Measurements from ENCODE around the gene SPI1. TPM values are rescaled to one million over a fixed set of nuclear protein-coding genes. Genes with fewer than 3 reads are reported as not detected.

Gene SPI1
- total RNA-seq, 1 experiment from 2014 or later, result 0.31 TPM

DNA sequence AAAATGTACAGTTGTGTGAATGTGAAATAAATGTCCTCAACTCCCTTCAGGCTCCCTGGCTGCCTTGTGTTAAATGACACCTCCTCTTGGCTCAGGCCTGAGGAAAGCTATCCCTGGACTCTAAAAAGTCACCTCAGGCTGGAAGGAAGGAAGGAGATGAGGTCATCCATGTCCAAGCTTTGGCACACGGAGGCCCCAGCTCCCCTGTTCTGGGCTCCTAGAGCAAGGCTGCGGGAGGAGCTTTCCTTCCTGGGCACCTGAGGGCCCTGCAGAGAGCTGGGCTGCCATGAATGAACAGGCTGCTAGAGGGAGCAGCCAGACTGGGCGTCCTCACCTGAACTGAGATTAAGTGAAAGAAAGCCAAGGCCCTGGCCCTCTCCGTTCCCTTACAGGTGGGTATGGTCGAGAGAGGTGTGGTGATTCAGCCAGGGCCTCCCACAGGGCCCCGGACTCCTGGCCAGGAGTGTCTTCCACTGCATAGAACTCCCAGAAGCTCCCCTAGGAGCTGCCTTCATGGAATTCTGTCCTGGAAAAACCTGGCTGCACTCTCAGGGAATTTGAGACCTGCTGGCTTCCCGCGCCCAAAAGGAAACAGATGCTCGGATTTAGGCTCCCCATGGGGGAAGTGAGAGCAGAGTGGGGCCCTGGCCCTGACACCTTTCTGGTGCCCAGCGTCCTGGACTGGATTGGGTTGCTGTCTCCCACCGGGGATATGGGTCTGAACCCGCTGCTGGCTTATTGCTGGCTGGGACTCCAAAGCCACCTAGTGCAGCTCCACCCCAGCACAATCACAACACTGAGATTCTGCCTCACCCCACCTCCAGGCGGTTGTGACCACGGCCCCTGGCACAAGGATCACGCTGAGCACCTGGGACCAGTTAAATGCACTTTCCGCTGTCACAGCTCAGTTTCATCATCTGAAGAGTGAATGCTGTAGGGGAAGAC, 48.1 kb downstream of the SPI1 start:
- H3K36me3 ChIP-seq (ENCODE audit: control insufficient read depth, insufficient read depth, low read length), result no peaks in the 10 kb centered on the region
- no peak for TF ChIP-seq CTCF (IDR thresholded peaks at IDR 0.05)
- no peak for TF ChIP-seq SIN3A (IDR thresholded peaks at IDR 0.05; ENCODE audit: borderline replicate concordance, insufficient read depth, low read depth, low read length)
- TF ChIP-seq TCF7L2 (IDR thresholded peaks at IDR 0.05; ENCODE audit: low read depth, low read length), result no peak
- no peak for TF ChIP-seq POLR2AphosphoS5 (IDR thresholded peaks at IDR 0.05; ENCODE audit: low read depth, low read length)
- TF ChIP-seq, protein P1, sequence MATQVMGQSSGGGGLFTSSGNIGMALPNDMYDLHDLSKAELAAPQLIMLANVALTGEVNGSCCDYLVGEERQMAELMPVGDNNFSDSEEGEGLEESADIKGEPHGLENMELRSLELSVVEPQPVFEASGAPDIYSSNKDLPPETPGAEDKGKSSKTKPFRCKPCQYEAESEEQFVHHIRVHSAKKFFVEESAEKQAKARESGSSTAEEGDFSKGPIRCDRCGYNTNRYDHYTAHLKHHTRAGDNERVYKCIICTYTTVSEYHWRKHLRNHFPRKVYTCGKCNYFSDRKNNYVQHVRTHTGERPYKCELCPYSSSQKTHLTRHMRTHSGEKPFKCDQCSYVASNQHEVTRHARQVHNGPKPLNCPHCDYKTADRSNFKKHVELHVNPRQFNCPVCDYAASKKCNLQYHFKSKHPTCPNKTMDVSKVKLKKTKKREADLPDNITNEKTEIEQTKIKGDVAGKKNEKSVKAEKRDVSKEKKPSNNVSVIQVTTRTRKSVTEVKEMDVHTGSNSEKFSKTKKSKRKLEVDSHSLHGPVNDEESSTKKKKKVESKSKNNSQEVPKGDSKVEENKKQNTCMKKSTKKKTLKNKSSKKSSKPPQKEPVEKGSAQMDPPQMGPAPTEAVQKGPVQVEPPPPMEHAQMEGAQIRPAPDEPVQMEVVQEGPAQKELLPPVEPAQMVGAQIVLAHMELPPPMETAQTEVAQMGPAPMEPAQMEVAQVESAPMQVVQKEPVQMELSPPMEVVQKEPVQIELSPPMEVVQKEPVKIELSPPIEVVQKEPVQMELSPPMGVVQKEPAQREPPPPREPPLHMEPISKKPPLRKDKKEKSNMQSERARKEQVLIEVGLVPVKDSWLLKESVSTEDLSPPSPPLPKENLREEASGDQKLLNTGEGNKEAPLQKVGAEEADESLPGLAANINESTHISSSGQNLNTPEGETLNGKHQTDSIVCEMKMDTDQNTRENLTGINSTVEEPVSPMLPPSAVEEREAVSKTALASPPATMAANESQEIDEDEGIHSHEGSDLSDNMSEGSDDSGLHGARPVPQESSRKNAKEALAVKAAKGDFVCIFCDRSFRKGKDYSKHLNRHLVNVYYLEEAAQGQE (IDR thresholded peaks at IDR 0.05; ENCODE audit: insufficient read depth in 1 of 2, low read depth in 2 of 2, low read length in 1 of 2), result no peak
- no peaks in the 10 kb centered on the region for H3K9me3 ChIP-seq (ENCODE audit: control insufficient read depth, insufficient read depth, low read depth, low read length)
- no peaks in the 10 kb centered on the region for H3K4me1 ChIP-seq (ENCODE audit: control insufficient read depth, insufficient read depth, low read length)
- H3K4me3 ChIP-seq (ENCODE audit: low read depth in 2 of 2, low read length in 2 of 2), result no peak overlapping the region
- no TSS peak for BruUV-seq (replicated peaks)
- DNase-seq (ENCODE audit: low read depth, low spot score), result no peak
- H3K27ac ChIP-seq (ENCODE audit: low read length), result no peak overlapping the region
- ChIA-PET CTCF (interaction anchor here (0.6 kb wide), 1 partner anchor 124 kb away, joined by 4 read pairs; no protein-coding TSS in a partner anchor), POLR2A (interaction anchor here (0.7 kb wide), 1 partner anchor 8 kb away, joined by 3 read pairs; no protein-coding TSS in a partner anchor)
- no peaks in the 10 kb centered on the region for H3K27me3 ChIP-seq (ENCODE audit: control insufficient read depth, insufficient read depth, low read length)
- in situ Hi-C loops (cut with HindIII; ENCODE audit: low pct_unique_long_range_greater_than_20kb, low sequenced_read_pairs), result no loop called here
- intact Hi-C loops (cut with micrococcal nuclease; ENCODE audit: unreplicated experiment), result no loop called here
- ATAC-seq, result no peak; the same call in 1 of the 2 replicates

DNA sequence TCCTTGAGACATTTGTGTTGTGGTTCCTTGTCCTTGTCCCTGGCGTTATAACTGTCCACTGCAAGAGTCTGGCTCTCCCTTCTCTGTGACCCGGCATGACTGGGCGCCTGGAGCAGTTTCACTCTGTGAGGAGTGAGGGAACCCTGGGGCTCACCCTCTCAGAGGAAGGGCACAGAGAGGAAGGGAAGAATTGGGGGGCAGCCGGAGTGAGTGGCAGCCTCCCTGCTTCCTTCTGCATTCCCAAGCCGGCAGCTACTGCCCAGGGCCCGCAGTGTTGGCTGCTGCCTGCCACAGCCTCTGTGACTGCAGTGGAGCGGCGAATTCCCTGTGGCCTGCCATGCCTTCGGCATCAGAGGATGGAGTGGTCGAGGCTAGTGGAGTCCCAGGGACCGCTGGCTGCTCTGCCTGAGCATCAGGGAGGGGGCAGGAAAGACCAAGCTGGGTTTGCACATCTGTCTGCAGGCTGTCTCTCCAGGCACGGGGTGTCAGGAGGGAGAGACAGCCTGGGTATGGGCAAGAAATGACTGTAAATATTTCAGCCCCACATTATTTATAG, 48.8 kb downstream of the SPI1 start:
- DNase-seq (ENCODE audit: low read depth, low spot score) (no peak), ATAC-seq (no peak)
- TF ChIP-seq TCF7L2 (IDR thresholded peaks at IDR 0.05; ENCODE audit: low read depth, low read length) (no peak), POLR2AphosphoS5 (IDR thresholded peaks at IDR 0.05; ENCODE audit: low read depth, low read length) (no peak), SIN3A (IDR thresholded peaks at IDR 0.05; ENCODE audit: borderline replicate concordance, insufficient read depth, low read depth, low read length) (no peak), CTCF (IDR thresholded peaks at IDR 0.05) (no peak)
- TF ChIP-seq, protein P1 (IDR thresholded peaks at IDR 0.05; ENCODE audit: insufficient read depth in 1 of 2, low read depth in 2 of 2, low read length in 1 of 2), result no peak
- Histone ChIP-seq H3K9me3 (ENCODE audit: control insufficient read depth, insufficient read depth, low read depth, low read length) (no peaks in the 10 kb centered on the region), H3K27me3 (ENCODE audit: control insufficient read depth, insufficient read depth, low read length) (no peaks in the 10 kb centered on the region), H3K4me1 (ENCODE audit: control insufficient read depth, insufficient read depth, low read length) (no peaks in the 10 kb centered on the region), H3K36me3 (ENCODE audit: control insufficient read depth, insufficient read depth, low read length) (no peaks in the 10 kb centered on the region), H3K27ac (ENCODE audit: low read length) (no peak overlapping the region), H3K4me3 (ENCODE audit: low read depth in 2 of 2, low read length in 2 of 2) (no peak overlapping the region)
- ChIA-PET CTCF (interaction anchor here (0.6 kb wide), 1 partner anchor 125 kb away, joined by 4 read pairs; no protein-coding TSS in a partner anchor), POLR2A (no interaction called here)
- intact Hi-C loops (cut with micrococcal nuclease; ENCODE audit: unreplicated experiment), result no loop called here
- no TSS peak for BruUV-seq (replicated peaks)
- in situ Hi-C loops (cut with HindIII; ENCODE audit: low pct_unique_long_range_greater_than_20kb, low sequenced_read_pairs), result no loop called here
